Astrocyte (in vitro differentiated cells and primary cell): ENCODE results near the gene FMNL1. TPM values are rescaled to one million over a fixed set of nuclear protein-coding genes. Genes with fewer than 3 reads are reported as not detected.
A peak's percentile ranks its signal among the peaks of the same experiment; 100 is the strongest.

Experiments
- DNase-seq: peaks from one replicate; pipeline ENCODE4 v3.0.0-alpha.2; 2010; ENCODE audit warnings: low read depth
- FAIRE-seq: peaks from 2 replicates; lab custom pipeline; 2011; peaks lifted over from hg19 to GRCh38; lab: Jason Lieb, UNC
- H2AFZ ChIP-seq: 2 replicates; pipeline ENCODE4 v1.6.0; 2012; ENCODE audit warnings: low read depth, low read length, inconsistent platforms
- H3K27ac ChIP-seq: 2 replicates; pipeline ENCODE4 v1.5.1; 2011; ENCODE audit warnings: low read depth, low read length, inconsistent platforms
- H3K27me3 ChIP-seq: 2 replicates; pipeline ENCODE4 v1.6.0; 2011; ENCODE audit warnings: low read length, inconsistent platforms; ENCODE audit not compliant: insufficient read depth
- H3K36me3 ChIP-seq: 2 replicates; pipeline ENCODE4 v1.5.1; 2011; ENCODE audit warnings: low read length, inconsistent platforms; ENCODE audit not compliant: insufficient read depth
- H3K4me1 ChIP-seq: 2 replicates; pipeline ENCODE4 v1.5.1; 2011; ENCODE audit warnings: low read length, inconsistent platforms; ENCODE audit not compliant: insufficient read depth
- H3K4me2 ChIP-seq: 2 replicates; pipeline ENCODE4 v1.6.0; 2012; ENCODE audit warnings: low read length, inconsistent platforms
- H3K4me3 ChIP-seq: 2 replicates; pipeline ENCODE4 v1.5.1; 2011; ENCODE audit warnings: low read depth, mild to moderate bottlenecking, low read length, inconsistent platforms; ENCODE audit not compliant: insufficient read depth
- H3K79me2 ChIP-seq: 2 replicates; pipeline ENCODE4 v1.6.0; 2012; ENCODE audit warnings: mild to moderate bottlenecking, low read length, inconsistent platforms; ENCODE audit not compliant: insufficient read depth
- H3K9ac ChIP-seq: 2 replicates; pipeline ENCODE4 v1.6.0; 2012; ENCODE audit warnings: mild to moderate bottlenecking, low read length, inconsistent platforms
- H3K9me3 ChIP-seq: 2 replicates; pipeline ENCODE4 v1.5.1; 2012; ENCODE audit warnings: low read depth, mild to moderate bottlenecking, low read length, inconsistent platforms; ENCODE audit not compliant: insufficient read depth
- H4K20me1 ChIP-seq: 2 replicates; pipeline ENCODE4 v1.6.0; 2012; ENCODE audit warnings: low read length, inconsistent platforms; ENCODE audit not compliant: insufficient read depth
- H3K27ac Mint-ChIP-seq: one replicate; pipeline ENCODE4 v1.8.0; 2021; ENCODE audit warnings: mild to moderate bottlenecking, mixed read lengths; ENCODE audit not compliant: unreplicated experiment
- H3K27me3 Mint-ChIP-seq: one replicate; pipeline ENCODE4 v1.8.0; 2021; ENCODE audit warnings: low read depth, mixed read lengths; ENCODE audit not compliant: unreplicated experiment
- H3K36me3 Mint-ChIP-seq: one replicate; pipeline ENCODE4 v1.8.0; 2021; ENCODE audit warnings: low read depth, mixed read lengths; ENCODE audit not compliant: unreplicated experiment
- H3K4me1 Mint-ChIP-seq: one replicate; pipeline ENCODE4 v1.8.0; 2021; ENCODE audit warnings: low read depth, mixed read lengths; ENCODE audit not compliant: unreplicated experiment
- H3K4me3 Mint-ChIP-seq: one replicate; pipeline ENCODE4 v1.8.0; 2021; ENCODE audit warnings: mild to moderate bottlenecking, moderate library complexity, mixed read lengths; ENCODE audit not compliant: unreplicated experiment
- H3K9me3 Mint-ChIP-seq: one replicate; pipeline ENCODE4 v1.8.0; 2021; ENCODE audit warnings: mild to moderate bottlenecking, mixed read lengths; ENCODE audit not compliant: unreplicated experiment
- CTCF ChIP-seq: IDR thresholded peaks from 2 replicates; pipeline ENCODE4 v1.5.1; 2011; ENCODE audit warnings: low read depth, mild to moderate bottlenecking, inconsistent platforms, low read length, moderate library complexity; ENCODE audit not compliant: insufficient read depth
- EZH2 ChIP-seq: IDR thresholded peaks from 2 replicates; pipeline ENCODE4 v1.6.1; 2012; ENCODE audit warnings: mild to moderate bottlenecking, low read length, inconsistent platforms; ENCODE audit not compliant: insufficient read depth
- total RNA-seq: library from RNA; stranded (reverse); gene quantifications from 2 replicates; pipeline ENCODE4 v1.2.1, GENCODE V29; 2021

FMNL1 gene
- total RNA-seq, 1 donor from 2014 or later = 4.0 TPM

GRCh38 chr17:45263477-45263860, 41.8 kb downstream of the FMNL1 start:
- H3K27me3 ChIP-seq = no peaks in the 10 kb centered on the region
- Mint-ChIP-seq H3K4me3 (no peak overlapping the region), H3K36me3 (peaks cover 26% of the 10 kb centered on the region), H3K4me1 (peaks cover 8% of the 10 kb centered on the region), H3K27ac (no peak overlapping the region), H3K27me3 (no peaks in the 10 kb centered on the region), H3K9me3 (no peaks in the 10 kb centered on the region)
- TF ChIP-seq CTCF = no peak
- TF ChIP-seq EZH2 = no peak
- DNase-seq (no peak), FAIRE-seq (no peak)
- peaks cover 27% of the 10 kb centered on the region for H3K36me3 ChIP-seq
- no peak overlapping the region for H3K27ac ChIP-seq
- no peaks in the 10 kb centered on the region for H3K79me2 ChIP-seq
- H3K9me3 ChIP-seq = no peaks in the 10 kb centered on the region
- peak overlapping the region; percentile 8 for H3K4me2 ChIP-seq
- no peak overlapping the region for H3K4me3 ChIP-seq
- H3K9ac ChIP-seq = no peak overlapping the region
- peaks cover 38% of the 10 kb centered on the region for H3K4me1 ChIP-seq
- H4K20me1 ChIP-seq = peaks cover 64% of the 10 kb centered on the region
- H2AFZ ChIP-seq = no peak overlapping the region

DNA sequence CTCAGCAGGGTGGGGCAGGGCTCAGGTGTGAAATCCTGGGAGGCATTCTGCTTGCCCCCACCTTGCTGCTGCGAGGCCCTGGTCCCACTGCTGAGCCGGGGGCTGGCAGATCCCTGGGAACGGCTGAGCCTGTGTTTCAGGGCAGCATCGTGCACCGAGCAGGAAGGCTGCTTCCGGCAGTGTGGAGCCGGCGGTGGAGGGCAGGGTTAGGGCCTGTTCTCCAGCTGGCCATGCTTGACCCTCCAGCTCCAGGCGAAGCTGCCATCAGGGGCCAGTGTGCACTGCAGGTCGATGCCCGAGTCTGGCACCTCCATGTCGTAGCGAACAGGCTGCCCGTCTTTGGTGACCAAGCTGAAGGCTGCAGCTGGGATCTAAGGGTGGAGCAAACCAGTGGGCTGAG, 42.7 kb downstream of the FMNL1 start:
- H4K20me1 ChIP-seq = peaks cover 67% of the 10 kb centered on the region
- H3K36me3 ChIP-seq = peaks cover 35% of the 10 kb centered on the region
- TF ChIP-seq CTCF = no peak
- no peak for TF ChIP-seq EZH2
- H3K9ac ChIP-seq = no peak overlapping the region
- H3K4me1 ChIP-seq = peaks cover 38% of the 10 kb centered on the region
- Mint-ChIP-seq H3K27me3 (no peaks in the 10 kb centered on the region), H3K4me1 (peaks cover 8% of the 10 kb centered on the region), H3K9me3 (no peaks in the 10 kb centered on the region), H3K27ac (no peak overlapping the region), H3K36me3 (peaks cover 28% of the 10 kb centered on the region), H3K4me3 (no peak overlapping the region)
- no peak overlapping the region for H3K4me2 ChIP-seq
- H3K79me2 ChIP-seq = no peaks in the 10 kb centered on the region
- no peaks in the 10 kb centered on the region for H3K9me3 ChIP-seq
- no peak for FAIRE-seq
- no peak overlapping the region for H3K27ac ChIP-seq
- H3K27me3 ChIP-seq = no peaks in the 10 kb centered on the region
- no peak for DNase-seq
- no peak overlapping the region for H3K4me3 ChIP-seq
- no peak overlapping the region for H2AFZ ChIP-seq

- peaks cover 38% of the 10 kb centered on the region for H3K4me1 ChIP-seq
- Mint-ChIP-seq H3K27me3 (no peaks in the 10 kb centered on the region), H3K9me3 (no peaks in the 10 kb centered on the region), H3K36me3 (peaks cover 29% of the 10 kb centered on the region), H3K27ac (no peak overlapping the region), H3K4me3 (no peak overlapping the region), H3K4me1 (peaks cover 8% of the 10 kb centered on the region)
- H3K27me3 ChIP-seq = no peaks in the 10 kb centered on the region
- TF ChIP-seq CTCF (no peak), EZH2 (no peak)
- H3K9me3 ChIP-seq = no peaks in the 10 kb centered on the region
- no peak overlapping the region for H3K4me3 ChIP-seq
- no peaks in the 10 kb centered on the region for H3K79me2 ChIP-seq
- FAIRE-seq (no peak), DNase-seq (no peak)
- H3K27ac ChIP-seq = no peak overlapping the region
- peaks cover 41% of the 10 kb centered on the region for H3K36me3 ChIP-seq
- H2AFZ ChIP-seq = no peak overlapping the region
- H4K20me1 ChIP-seq = peaks cover 73% of the 10 kb centered on the region
- H3K4me2 ChIP-seq = no peak overlapping the region
- no peak overlapping the region for H3K9ac ChIP-seq
Observed at GRCh38 chr17:45264988-45265387, 43.3 kb downstream of the FMNL1 start.
